GM19025 (cell line): ENCODE measurements around the gene CEP350.
"Not testable (repeated sequence)": the region's sequence is repeated elsewhere in the genome, so short reads cannot be mapped to it uniquely, and the experiment has no call there.

Experiments
- ATAC-seq: cut with Tn5 transposase; IDR thresholded peaks from one replicate; pipeline ENCODE4 v1.9.1; 2021; ENCODE audit warnings: mild to moderate bottlenecking, low read depth, moderate library complexity; ENCODE audit not compliant: unreplicated experiment

The CEP350 gene

DNA sequence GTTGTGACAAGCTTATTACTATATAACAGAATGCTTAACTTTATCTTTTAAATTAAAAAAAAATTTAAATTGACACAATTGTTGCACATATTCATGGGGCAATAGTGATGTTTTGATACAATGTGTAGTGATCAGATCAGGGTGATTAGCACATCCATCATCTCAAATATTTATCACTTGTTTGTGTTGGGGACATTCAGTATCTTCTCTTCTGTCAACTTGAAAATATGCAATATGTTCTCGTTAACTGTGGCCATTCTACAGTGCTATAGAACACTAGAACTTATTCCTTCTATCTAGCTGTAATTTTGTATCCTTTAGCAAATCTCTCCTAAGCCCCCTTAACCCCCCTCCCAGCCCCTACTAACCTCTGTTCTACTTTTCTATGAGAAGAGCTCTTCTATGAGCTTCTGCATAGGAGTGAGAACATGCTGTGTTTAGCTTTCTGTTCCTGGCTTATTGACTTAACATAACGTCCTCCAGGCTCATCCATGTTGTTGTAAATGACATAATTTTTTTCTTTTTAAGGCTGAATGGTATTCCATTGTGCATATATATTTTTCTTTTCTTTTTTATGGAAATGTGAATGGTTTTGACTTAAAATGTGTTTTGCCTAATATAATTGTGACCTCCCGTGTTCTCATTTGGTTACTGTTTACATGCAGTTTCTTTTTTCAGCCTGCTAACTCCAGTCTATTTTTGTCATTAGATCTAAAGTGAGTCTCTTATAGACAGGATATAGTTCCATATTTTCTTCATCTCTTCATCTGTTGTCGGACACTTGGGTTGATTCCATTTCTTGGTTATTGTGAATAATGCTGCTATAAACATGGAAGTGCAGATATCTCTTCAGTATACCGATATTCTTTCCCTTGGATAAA, 23.8 kb downstream of the CEP350 start:
- no peak for ATAC-seq

DNA sequence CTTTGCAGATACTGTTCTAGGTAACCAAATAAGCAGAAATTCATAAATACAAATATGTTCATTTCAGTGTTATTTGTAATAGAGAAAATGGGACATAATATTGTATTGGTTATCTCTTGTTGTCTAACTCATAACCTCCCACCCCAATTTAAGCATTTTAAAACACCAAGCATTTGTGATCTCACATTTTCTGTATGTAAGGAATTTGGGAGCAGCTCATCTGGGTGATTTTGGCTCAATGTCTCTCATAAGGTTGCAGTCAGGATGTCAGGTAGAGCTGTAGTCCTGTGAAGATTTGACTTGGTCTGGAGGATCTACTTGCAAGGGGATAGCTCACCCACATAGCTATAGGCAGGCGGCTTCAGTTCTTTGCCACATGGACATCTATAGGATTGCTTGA, 29.5 kb downstream of the CEP350 start:
- ATAC-seq: no peak

GRCh38 chr1:179984942-179985341, 30.3 kb downstream of the CEP350 start:
- ATAC-seq: no peak

DNA sequence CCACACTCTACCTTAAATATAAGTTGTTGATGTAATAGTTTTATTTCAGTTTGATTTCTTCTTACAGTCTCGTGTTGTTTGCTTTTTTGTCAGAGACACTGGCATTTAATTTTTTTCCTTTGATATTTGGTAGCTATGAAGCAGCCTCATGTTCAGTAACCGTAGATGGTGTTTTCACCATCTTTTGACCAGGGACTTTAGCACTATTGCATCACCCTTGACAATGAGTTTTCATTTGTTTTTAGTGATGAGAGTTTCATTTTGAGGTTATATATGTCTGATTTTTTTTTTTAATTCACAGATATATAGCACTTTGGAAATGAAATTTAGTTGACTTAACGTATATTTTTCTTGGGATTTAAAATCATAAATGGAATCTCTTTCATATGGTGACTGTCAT, 36.2 kb downstream of the CEP350 start:
- no peak for ATAC-seq

GRCh38 chr1:179995576-179995975, 41.0 kb downstream of the CEP350 start:
- ATAC-seq: no peak

DNA sequence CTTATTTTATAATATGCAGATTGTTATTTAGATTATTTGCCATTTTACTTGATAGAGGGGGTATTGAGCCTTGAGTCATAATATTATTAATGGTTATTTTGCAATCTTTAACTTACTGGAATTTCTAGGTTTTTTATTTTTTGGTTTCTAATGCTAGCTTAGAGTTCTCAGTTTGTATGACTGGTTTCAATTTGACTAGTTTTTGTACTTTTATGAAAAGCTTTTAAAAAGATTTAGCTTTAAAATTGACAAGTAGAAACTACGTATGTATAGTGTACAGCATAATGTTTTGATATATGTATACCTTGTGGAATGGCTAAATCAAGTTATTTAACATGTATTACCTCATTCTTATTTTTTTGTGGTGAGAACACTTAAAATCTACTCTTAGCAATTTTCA, 41.5 kb downstream of the CEP350 start:
- no peak for ATAC-seq

DNA sequence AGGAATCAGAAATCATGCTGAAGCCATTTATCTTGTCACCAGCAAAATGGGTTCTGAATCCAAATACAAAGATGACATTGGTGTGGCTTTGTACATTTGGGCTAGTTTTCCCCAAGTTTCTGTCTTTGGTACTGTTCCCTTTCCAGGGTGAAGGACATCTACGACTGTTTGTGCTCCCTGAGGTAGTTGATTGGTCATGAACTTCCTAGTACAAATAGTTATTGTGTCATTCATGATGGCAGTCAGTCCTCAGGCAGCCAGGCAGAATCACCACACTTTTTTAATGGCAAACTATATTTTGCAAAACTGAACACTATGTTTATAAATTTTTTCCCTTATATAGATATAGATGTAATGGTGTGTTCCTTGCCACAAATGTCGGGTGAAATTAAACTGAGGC, 46.0 kb downstream of the CEP350 start:
- ATAC-seq: no peak

- no peak for ATAC-seq
Observed at GRCh38 chr1:180002437-180002836, 47.8 kb downstream of the CEP350 start.

GRCh38 chr1:180003026-180003695, 48.6 kb downstream of the CEP350 start:
- peak; percentile 92 for ATAC-seq

DNA sequence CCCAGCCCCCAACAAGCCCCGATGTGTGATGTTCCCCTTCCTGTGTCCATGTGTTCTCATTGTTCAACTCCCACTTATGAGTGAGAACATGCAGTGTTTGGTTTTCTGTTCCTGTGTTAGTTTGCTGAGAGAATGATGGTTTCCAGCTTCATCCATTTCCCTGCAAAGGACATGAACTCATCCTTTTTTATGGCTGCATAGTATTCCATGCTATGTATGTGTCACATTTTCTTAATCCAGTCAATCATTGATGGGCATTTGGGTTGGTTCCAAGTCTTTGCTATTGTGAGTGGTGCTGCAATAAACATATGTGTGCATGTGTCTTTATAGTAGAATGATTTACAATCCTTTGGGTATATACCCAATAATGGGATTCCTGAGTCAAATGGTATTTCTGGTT, 52.2 kb downstream of the CEP350 start:
- ATAC-seq: not testable (repeated sequence)

DNA sequence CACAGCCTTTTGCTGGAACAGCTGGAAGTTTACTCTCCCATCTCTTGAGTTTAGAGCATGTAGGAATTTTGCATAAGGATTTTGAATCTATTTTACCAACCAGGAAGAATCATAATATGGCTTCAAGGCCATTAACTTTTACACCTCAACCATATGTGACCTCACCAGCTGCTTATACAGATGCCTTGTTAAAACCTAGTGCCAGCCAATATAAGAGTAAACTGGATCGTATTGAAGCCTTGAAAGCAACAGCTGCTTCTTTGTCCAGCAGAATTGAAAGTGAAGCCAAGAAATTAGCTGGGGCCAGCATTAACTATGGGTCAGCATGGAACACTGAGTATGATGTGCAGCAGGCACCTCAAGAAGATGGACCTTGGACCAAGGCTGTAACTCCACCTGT, 65.4 kb downstream of the CEP350 start:
- no peak for ATAC-seq

- ATAC-seq: no peak
Observed at GRCh38 chr1:180026556-180026955, 71.9 kb downstream of the CEP350 start.

- ATAC-seq: no peak
Observed at GRCh38 chr1:180027949-180028445, 73.4 kb downstream of the CEP350 start.

DNA sequence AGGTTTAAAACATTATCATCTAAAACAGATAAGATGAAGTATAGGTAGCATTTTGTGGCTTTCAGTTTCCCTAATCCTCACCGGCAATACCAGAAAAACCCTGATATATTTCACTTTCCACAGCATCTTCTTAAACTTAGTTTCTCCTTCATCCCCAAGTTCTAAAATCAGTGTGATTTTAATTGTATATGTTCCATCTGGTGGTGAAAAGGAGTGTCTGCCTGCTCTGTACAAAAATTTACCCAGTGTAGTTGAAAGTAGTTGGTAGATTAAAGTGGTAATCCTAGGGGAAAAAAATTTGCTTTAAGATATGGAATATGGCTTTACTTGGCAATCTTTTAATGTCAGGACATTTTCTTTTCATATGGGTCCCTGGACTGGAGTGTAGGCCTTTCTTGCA, 74.3 kb downstream of the CEP350 start:
- ATAC-seq: no peak

GRCh38 chr1:180029524-180030135, 75.0 kb downstream of the CEP350 start:
- ATAC-seq: no peak

DNA sequence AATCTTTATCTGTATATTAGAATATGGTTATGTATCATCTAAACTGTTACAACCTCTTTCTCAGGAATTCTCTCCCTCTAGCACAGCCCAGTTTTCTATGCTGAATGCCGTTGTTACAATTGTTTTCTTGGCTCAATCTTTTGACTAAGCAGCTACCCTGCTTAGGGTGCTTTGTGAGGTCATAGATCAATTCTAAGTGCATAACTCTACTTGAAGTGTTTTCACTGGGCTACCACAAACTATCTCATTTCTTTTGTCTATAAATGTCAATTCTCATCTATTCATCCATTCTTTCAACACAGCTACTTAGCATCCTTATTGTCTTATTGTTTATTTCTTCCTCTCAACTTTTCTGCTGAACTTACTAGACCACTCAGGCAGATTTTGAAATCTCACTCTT, 77.1 kb downstream of the CEP350 start:
- ATAC-seq: no peak

GRCh38 chr1:180033390-180033789, 78.8 kb downstream of the CEP350 start:
- ATAC-seq: no peak

DNA sequence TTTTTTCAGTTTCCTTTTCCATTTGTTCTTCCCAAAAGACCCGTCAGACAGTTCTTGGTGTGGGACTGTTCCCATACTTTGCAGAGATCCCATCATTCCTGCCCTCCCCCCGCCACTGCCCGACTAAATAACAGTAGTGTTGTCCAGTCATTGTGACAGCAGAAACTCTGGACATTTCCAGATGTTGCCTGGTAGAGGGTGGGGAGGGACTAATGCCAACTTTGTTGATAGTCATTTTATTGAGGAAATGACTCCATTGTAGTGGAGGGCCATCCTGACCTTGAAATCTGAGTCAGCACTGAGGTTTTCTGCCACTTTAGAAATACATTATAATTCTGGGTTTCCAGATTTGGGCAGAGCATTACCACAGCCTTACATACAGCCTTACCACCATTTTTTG, 85.4 kb downstream of the CEP350 start:
- ATAC-seq: no peak

DNA sequence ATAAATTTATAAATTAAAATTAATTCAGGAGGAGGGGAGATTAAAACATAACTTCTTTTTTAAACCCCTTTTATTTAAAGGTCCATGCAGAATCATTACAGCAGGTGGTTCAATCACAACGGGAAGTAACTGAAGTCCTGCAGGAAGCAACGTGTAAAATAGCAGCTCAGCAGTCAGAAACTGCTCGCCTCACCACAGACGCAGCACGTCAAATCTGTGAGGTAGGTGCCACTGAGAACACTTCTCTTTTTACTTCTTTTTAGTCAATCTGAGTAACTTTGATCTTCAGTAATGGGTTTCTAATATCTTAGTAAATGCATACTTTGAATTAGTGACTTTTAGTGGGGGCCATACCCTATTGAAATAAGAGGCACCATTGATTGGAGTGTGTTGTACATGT, 87.0 kb downstream of the CEP350 start:
- no peak for ATAC-seq

DNA sequence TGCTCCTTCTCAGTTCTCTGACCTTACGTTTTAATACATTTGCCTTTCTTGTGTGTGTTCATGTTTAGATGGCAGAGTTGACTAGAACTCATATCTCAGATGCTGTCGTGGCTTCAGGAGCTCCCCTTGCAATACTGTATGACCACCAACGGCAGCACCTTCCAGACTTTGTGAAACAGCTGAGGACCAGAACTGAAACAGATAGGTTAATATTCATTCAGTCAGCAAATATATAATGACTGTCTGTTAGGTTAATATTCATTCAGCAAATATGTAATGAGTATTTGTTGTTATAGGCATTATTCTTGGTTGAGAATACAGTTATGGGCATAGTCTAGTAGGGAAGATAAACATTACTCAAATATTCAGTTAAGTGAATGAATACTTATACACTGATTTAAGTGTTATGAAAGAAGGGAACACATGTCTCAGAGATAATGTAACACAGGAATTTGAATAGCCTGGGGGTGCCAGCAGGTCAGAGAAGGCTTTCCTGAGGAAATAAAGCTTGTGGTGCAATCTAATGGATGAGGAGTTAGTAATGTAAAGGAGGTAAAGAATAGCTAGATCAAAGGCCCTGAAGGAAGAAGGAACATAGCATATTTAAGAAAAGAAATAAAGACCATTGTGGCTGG, 88.5 kb downstream of the CEP350 start:
- no peak for ATAC-seq

GRCh38 chr1:180043785-180044184, 89.2 kb downstream of the CEP350 start:
- no peak for ATAC-seq
